GM18951 (cell line): ENCODE measurements around the gene CACNA1A.

Experiments used
- POLR2A ChIP-seq: IDR thresholded peaks from 4 replicates; pipeline ENCODE4 v1.6.1; 2011; ENCODE audit warnings: mild to moderate bottlenecking; ENCODE audit not compliant: insufficient read length, insufficient read depth; ENCODE audit errors: extremely low read depth
- in situ Hi-C: fragments of 300-500 bp; cut with MboI; formaldehyde crosslinking; loops from one replicate; pipeline ENCODE4 v1.12.0; 2022; ENCODE audit warnings: low sequenced_read_pairs, mixed read lengths, inconsistent platforms; ENCODE audit not compliant: unreplicated experiment

CACNA1A gene

GRCh38 chr19:13215572-13216380, 290.5 kb downstream of the CACNA1A start:
- no peak for TF ChIP-seq POLR2A
- in situ Hi-C loops = no loop called here

- no peak for TF ChIP-seq POLR2A
- in situ Hi-C loops = no loop called here
Measured at GRCh38 chr19:13214036-13214730, 292.1 kb downstream of the CACNA1A start.

GRCh38 chr19:13212759-13213330, 293.4 kb downstream of the CACNA1A start:
- in situ Hi-C loops = no loop called here
- no peak for TF ChIP-seq POLR2A

GRCh38 chr19:13211426-13212308, 294.6 kb downstream of the CACNA1A start:
- in situ Hi-C loops = no loop called here

GRCh38 chr19:13210941-13211340, 295.3 kb downstream of the CACNA1A start:
- TF ChIP-seq POLR2A = no peak
- in situ Hi-C loops = no loop called here

More at GRCh38 chr19:13211426-13212308, 294.6 kb downstream of the CACNA1A start:
- TF ChIP-seq POLR2A = no peak

DNA sequence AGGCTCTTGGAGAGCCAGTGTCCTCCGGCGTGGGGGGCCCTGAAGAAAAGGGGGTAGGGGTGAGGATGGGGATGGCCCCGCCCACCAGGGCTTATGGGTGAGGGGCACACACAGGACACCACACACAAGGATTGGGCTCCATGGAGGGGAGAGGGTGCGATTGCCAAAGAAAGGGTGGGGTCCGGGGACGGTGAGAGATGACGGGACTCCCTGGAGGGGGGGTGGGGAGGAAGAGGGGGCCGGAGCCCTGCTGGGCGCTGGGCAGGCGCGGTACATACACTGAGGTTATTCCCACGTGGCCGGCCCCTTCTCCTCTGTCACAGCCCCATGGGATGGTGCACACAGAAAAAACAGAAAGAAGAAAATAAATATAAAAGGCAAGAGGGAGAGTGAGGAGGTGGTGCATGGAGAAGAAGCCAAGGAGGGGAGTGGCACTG, 295.9 kb downstream of the CACNA1A start:
- in situ Hi-C loops = no loop called here
- no peak for TF ChIP-seq POLR2A

DNA sequence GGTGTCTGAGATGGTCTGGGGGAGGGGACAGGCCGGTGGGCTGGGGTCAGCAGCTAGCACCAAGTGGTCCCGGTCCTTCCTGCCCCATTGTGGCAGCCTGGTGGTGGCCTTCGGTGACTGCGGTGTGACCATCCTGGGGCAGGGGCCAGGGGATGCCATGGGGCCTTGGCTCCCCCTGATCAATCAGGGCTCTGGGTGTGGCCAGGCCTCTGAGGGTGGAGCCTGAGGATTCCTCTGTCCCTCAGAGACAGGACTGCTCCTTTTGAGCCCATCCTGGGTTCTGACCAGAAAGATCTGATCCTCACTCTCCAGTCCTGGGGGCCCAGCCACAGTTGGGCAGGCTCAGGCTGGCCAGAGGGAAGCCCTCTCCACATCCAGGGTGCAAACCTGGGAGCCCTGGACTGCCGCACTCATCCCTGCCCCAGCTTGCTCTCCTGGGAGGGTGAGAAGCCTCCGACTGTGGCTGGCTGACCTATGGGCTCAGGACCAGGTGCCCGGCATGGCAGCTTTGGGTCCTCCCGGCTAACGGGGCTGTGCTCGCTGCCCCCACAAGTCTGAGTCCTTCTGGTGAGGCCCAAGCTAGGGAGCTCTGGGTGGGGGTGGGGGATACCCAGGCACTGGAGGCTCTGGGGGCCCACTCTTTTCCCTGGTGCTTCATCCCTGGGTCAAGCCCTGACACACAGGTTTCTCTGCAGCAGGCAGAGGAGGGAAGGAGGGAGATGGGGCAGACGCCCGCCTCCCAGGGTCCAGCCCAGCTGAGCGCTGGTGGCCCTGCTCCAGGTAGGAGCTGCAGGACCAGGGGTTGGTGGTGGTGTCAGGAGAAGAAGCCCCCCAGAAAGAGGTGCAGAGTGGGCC, 296.6 kb downstream of the CACNA1A start:
- in situ Hi-C loops = loop anchor here (10.0 kb wide), 1 partner anchor 55 kb away; no protein-coding TSS in a partner anchor
- no peak for TF ChIP-seq POLR2A

DNA sequence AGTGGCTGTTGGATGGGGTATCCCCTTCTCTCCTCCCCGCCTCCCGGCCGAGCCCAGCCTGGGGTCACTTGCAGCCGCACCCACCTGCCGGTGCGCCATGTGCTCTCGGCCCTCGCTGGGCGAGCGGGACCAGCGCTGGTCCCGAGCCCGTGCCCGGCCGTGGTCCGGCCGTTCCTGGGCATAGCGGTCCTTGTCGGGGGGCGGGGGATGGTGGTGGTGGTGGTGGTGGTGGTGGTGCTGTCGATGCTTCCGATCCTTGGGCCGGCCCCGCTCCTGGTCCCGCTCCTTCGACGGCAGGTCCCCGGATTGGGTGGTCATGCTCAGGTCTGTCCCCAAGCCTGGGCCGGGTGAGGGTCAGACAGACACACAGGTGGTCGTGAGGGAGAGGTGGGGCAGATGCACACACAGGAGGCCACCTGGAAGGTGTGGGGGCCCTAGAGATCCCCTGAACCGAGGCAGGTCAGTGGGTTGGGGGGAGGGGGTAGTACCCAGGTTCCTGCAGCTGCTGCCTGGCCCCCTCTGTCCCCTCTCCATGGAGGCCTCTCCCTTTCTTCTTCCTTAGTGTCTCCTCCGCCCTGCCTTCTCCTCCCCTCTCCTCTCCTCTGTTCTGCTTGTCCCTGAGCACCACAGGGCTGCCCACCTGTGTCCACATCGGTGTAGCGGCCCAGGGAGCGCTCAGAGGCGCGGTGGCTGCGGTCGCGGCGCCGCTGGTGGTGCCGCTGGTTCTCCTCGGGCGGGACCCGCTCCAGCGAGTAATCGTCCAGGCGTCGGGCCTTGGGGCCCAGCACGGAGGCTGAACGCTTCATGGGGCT, 297.4 kb downstream of the CACNA1A start:
- peak; percentile 22 for TF ChIP-seq POLR2A
- in situ Hi-C loops = loop anchor here (10.0 kb wide), 1 partner anchor 56 kb away; no protein-coding TSS in a partner anchor

DNA sequence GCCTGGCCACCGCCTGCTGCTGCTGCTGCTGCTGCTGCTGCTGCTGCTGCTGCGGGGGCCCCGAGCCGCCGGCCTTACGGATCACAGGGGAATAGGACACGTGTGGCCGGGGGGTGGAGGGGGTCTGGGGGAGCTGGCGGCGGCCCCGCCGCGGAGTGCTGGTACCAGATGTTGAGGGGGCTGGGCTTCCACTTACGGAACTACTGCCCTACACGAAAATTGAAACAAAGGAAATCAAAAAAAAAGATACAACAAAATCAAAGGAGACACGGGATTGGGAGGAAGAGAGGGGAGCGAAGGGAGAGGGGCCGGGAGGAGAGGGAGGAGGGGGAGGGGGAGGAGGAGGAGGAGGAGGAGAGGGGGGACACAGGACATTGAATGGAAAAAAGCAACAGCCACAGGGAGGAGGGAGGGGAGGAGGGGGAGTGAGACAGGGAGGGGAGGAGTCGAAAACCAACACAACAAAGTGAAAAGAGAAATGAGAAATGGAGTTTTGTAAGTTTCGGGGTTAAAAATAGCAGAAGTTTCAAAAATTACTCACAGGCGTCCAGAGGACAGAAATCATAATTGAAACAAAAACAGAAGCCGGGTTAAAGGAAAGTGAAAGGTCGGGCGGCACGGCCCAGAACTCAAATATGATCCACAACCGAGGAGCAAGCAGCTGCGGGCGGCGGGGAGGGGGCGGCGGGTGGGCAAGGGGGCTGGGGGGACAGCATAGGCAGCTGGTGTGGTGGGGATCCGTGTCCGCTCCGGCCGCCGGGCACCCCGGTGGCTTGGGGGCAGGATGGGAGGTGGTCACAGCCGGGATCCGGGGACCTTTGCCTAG, 298.2 kb downstream of the CACNA1A start:
- no peak for TF ChIP-seq POLR2A
- in situ Hi-C loops = loop anchor here (10.0 kb wide), 1 partner anchor 57 kb away; no protein-coding TSS in a partner anchor

- in situ Hi-C loops = loop anchor here (10.0 kb wide), 1 partner anchor 57 kb away; no protein-coding TSS in a partner anchor
- TF ChIP-seq POLR2A = no peak
Measured at GRCh38 chr19:13207237-13207845, 298.9 kb downstream of the CACNA1A start.
